Stimulated activated CD4-positive, alpha-beta T cell treated with anti-CD3 and anti-CD28 coated beads, Interleukin-1b, Interleukin-23, amount 100 ng/mL, for 24 hours (primary cell): ENCODE data around the gene ZNF441.
"Not testable (repeated sequence)": the region's sequence is repeated elsewhere in the genome, so short reads cannot be mapped to it uniquely, and the experiment has no call there.

ENCODE experiments used
- DNase-seq, 4 experiments: peaks; one replicate each; pipeline ENCODE4 v3.0.0-alpha.2; 2020; ENCODE audit warnings: low read depth in 4 of 4, low spot score in 1 of 4

Gene ZNF441

DNA sequence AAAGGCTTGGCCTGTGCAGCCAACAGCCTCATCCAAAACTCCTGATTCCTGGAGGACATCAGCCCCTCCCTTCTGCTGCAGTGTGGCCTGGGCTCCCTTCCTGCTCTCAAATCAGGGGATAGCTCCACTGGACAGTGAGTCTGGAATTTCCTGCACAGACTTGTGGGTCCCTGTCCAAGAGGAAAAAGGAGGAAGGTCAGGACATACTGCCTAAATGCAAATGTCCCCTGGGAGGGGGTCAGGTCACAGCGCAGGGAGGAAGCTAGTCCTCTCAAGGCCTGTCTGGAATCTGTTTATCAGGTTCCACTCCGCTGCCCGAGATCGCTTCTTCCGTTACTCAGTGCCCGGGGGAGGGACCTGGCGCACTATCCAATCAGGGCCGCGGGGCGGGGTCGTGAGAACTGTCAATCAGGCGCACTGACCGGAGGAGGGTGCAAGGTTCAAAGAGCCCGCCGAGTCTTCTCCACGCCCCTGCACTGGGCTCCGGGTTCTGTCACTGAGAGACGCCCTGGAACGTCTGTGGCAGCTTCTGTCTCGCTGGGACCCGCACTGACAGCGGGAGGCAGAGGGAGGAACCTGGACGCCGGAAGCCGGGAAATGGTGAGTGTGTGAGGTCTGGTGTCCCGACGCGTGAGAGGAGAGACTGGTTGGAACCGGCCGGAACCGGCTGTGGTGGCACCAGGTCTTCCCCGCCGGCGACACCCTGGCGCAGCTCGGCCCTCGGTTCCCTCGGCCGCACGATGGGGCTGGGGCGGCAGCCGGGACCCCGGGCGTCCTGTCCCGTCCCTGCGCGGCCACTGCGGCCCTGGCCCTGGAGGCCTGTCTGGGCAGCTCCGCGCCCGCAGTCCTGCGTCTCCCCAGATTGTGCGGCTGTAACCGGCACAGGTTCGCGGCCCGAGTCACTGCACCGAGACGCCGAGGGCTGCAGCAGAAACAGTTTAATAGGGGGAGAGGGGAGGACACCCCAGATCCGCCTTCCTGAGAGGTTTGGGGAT is at the start of gene ZNF441:
TSS of gene ZNF441 (plus strand) at position 404 of the 995 bp plus-strand sequence. CDS start at position 598, 194 bp downstream.
- peak; percentile 82 to 95 (median 92) for DNase-seq

DNA sequence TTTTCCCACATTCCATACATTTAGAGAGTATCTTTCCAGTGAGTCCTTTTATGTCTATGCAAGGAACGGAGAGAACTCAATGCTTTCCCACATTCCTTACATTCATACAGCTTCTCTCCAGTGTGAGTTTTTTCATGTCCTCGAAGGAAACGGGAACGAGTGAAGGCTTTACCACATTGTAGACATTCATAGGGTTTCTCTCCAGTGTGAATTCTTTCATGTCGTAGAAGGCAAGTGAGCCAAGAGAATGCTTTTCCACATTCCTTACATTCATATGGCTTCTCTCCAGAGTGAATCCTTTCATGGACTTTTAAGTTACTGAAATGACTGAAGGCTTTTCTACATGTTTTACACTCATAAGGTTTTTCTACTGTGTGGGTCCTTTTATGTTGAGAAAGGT is 45.1 kb upstream of the ZNF441 start:
- no peak for DNase-seq

DNA sequence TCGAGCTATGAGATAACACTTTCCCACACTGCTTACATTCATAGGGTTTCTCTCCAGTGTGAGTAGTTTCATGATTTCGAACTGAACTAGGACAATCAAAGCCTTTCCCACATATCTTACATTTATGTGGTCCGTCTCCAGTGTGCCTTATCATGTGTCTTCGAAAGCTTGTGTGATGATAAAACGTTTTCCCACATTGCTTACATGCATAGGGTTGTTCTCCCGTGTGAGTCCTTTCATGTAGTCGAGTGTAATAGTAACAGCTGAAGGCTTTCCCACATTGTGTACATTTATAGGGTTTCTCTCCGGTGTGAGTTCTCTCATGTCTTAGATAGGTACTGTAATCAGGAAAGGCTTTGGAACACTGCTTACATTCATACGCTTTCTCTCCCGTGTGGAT is 44.4 kb upstream of the ZNF441 start:
- no peak for DNase-seq

DNA sequence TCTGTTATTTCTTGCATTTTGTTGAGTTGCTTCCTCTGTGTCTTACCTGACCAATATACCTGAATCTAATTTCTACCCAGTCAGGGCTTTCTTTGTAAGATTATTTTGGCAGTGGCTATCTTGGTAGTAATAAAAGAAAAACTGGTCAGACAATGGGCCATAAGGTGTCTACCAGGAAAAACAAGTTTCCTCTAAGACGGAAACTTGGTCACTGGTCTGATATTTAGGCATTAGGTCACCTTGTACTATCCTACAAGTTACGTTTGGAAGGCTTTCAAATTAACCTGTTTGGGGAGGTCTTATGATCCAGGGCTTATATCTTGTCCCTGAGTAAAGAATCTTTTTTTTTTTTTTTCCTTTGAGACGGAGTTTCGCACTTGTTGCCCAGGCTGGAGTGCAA is 37.2 kb upstream of the ZNF441 start:
- DNase-seq, result no peak

DNA sequence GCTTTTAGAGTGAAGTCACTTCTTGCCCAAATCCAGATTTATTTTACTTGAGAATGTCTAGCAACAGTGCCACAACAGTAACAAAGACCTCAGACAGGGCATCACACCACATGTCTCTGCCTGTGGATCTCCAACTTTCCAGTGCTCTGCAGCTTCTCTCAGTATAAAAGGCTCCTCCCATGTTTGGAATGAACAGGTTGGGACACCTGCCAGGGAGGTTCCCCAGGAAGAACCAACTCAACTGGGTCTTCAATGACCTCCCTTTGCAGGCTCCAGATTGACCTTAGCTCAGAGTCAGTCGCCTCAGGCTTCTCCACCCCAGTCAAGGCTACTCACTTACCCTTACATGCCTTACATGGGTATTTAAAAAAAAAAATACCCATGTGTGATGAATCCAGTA is 31.4 kb upstream of the ZNF441 start:
- DNase-seq, result no peak

DNA sequence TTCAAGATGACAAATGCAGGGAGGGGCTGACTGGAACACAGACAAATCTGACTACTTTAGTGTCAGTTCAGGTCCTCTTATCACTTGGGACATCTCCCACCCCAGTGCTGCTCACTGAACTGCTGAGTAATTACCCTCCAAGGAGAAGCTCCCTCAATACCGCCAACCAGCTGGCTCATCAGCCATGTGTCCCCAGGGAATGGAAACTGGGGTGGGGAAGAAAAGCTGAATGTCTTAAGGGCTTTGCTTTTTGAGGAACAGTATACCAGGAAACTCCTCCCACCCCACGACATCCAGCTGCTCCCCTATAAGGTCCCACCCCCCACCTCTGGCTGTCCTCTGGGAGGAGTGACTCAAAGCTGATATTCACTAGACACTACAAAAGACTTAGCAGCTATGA is 30.1 kb upstream of the ZNF441 start:
- DNase-seq, result no peak

DNA sequence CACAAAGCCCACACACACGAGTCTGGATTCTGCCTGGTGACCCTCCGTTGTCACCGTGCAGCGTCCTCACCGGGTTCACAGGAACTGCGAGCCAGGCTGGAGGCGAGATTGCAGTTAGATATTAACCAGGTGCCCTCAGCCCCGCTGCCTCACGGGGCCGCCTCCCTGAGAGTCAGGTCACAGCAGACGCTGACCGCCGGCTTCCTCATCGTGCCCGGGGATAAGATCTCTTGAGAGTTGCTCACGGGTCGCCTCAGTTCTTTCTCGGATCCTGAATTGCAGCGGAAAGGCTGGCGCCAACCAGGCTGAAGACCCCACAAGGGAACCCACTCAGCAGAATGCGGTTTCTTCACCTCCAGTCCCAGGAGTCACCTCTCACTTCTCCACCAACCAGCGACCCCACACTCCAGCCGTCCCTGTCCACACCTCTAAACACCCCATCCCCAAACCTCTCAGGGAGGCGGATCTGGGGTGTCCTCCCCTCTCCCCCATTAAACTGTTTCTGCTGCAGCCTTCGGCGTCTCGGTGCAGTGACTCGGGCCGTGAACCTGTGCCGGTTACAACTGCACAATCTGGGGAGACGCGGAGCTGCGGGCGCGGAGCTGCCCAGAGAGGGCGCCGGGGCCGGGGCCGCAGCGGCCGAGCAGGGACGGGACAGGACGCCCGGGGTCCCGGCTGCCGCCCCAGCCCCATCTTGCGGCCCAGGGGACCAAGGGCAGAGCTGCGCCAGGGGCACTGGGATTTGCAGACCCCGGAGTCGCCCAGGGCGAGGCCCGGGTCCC is 28.6 kb upstream of the ZNF441 start:
- DNase-seq, result peak in 1 of 4 experiments; percentile 3

DNA sequence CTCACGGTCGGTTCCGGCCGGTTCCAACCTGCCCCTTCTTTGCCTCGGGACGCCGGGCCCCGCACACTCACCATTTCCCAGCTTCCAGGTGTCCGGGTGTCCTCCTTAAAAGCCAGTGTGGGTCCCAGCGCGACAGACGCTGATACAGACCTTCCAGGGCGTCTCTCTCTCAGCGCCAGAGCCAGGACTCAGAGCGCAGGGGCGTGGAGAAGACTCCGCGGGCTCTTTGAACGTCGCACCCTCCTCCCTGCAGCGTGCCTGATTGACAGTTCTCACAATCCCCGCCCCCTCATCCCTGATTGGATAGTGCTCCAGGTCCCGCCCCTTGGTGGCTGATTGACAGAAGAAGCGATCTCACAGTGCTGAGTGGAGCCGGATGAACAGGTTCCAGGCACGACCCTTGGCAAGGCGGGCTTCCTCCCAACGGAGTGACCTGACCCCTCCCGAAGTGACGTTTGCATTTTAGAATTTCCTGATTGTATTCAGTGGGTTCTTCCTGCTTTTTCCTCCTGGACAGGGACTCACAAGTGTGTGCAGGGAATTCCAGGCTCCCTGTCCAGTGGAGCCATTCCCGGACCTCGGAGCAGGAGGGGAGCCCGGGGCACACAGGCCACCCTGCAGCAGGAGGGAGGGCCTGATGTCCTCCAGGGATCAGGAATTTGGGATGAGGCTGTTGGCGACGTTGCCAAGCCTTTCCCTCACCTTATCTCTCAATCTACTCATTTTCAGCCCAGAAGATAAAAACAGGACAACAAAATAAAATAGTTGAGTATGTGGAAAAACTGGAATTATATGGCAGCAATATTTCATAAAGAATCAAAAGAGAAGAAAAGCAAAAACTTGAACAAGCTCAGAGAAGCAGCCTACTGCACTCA is 27.8 kb upstream of the ZNF441 start, which contains the start of gene ZNF823:
TSS of gene ZNF823 (minus strand) at position 201 of the 875 bp plus-strand sequence. CDS start at position 74, 127 bp downstream.
- DNase-seq, result peak; percentile 94 to 98 (median 96)

DNA sequence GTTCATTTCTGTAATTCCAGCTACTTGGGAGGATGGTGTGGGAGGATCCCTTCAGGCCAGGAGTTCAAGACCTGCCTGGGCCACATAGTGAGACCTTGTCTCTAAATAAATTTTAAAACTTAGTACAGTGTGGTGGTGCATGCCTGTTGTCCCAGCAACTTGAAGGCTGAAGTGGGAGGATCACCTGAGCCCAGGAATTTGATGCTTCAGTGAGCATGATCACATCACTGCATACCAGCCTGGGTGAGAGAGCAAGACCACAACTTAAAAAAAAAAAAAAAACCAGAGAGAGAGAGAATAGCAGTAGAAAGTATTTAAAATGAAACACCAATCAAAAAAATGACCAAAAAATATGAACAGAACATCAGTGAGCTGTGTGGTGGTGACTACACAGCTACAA is 20.9 kb upstream of the ZNF441 start:
- DNase-seq, result no peak

DNA sequence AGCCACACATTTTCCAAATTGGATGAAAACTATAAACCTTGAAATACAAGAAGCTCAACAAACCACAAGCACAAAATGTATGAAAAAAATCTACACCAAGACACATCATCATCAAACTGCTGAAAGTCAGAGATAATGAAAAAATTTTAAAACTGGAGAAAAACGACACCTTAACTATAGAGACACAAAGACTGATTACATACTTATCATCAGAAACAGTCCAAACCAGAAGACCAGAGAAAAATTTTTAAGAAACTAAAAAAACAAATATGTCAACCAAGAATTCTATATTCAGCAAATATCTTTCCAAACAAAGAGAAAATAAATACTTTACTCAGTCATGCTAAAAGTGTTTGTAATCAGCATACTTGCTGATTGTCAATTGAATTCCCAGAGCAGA is 19.5 kb upstream of the ZNF441 start:
- no peak for DNase-seq

DNA sequence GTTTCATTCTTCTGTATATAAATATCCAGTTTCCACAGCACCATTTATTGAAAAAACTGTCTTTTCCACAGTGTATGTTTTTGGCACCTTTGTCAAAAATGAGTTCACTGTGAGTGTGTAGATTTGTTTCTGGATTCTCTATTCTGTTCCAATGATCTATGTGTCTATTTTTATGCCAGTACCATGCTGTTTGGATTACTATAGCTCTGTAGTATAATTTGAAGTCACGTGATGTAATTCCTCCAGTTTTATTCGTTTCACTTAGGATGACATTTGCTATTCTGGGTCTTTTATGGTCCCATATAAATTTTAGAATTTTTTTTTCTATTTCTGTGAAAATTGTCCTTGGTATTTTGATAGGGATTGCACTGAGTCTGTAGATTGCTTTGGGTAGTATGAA is 17.0 kb upstream of the ZNF441 start:
- no peak for DNase-seq

DNA sequence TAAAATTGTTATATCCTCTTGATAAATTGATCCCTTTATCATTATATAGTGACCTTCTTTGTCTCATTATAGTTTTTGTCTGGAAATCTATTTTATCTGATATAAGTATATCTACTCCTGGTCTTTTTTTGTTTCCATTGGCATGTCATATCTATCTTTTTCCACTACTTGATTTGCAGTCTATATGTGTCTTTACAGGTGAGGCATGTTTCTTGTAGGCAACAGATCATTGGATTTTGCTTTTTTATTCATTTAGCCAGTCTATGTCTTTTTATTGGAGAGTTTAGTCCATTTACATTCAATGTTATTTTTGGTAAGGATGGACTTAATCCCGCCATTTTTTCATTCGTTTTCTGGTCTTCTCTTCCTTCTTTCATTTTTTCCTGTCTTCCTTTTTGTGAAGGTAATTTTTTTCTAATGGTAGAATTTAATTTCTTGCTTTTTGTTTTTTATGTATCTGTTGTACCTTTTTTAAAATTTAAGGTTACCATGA is 14.5 kb upstream of the ZNF441 start:
- DNase-seq, result no peak

DNA sequence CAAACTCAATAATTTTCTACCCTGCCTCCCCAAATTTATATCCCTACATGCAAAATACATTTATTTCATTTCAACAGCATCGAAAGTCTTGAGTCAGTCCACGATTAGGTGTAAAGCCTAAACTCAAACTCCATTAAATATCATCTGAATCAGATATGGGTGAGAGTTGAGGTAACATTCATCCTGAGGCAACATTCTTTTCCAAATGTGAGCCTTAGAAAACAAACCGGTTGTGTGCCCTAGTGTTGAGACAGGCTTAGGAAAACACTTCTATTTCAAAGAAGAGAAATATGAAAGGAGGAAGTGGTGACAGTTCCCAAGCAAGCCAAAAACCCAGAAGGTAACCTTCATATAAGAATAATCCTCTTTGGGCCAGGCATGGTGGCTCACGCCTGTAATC is 12.1 kb upstream of the ZNF441 start:
- DNase-seq, result no peak

DNA sequence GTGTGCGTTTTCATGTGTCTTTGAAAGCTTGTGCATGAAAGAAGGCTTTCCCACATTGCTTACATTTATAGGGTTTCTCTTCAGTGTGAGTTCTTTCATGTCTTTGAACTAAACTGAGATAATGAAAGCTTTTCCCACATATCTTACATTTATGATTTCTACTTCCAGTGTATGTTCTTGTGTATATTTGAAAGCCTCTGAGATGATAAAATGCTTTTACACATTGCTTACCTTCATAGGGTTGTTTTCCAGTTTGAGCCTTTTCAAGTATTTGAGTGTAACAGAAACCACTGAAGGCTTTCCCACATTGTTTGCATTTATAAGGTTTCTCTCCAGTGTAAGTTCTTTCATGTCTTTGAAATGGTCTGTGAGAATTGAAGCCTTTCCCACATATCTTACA is 9.8 kb upstream of the ZNF441 start:
- no peak for DNase-seq

DNA sequence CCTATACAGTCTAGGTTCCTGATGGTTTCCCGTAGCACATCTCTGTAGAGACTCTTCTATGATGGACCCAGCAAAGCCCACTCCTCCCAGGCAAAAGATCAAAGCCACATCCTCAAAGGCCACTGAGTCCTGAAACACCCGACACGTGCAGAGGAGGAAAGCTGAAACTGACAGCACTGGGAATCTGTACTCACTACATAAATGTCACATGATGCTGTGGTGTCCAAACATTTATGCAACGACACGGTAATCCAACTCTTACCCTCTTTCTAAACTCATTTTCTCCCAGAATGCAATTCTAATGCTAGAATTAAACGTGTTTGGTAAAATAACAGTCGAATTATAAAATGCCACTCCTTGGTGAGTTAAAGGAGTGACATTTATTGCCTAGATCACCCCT is 7.0 kb upstream of the ZNF441 start:
- DNase-seq, result no peak

DNA sequence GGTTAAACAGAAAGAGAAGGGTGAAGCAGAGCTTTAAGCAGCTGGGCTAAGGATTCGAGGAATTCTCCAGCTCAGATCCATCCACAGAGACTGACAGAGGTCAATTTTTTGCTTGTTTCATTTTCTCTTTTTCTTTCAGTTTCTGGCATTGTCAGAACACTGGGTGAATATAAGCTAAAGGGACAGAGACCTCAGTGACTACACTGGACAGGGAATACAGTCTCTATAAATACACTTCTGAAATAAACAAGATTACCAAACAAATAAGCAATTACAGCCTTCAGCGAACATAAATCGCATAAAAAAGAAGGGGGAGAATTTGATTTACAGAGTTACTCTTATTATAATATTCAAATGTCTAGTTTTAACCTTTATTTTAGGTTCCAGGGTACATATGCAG is 3.7 kb upstream of the ZNF441 start:
- DNase-seq, result no peak

DNA sequence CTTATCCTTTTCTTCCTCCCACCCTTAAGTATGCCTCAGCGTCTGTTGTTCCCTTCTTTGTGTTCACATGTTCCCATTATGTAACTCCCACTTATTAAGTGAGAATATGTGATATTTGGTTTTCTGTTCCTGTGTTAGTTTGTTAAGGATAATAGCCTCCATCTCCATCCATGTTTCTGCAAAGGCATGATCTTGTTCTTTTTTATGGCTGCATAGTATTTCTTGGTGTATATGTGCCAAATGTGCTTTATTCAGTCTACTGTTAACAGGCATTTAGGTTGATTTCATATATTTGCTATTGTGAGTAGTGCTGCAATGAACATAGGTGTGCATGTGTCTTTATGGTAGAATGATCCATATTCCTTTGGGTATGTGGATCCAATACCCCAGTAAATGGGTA is 3.2 kb upstream of the ZNF441 start:
- DNase-seq, result no peak

DNA sequence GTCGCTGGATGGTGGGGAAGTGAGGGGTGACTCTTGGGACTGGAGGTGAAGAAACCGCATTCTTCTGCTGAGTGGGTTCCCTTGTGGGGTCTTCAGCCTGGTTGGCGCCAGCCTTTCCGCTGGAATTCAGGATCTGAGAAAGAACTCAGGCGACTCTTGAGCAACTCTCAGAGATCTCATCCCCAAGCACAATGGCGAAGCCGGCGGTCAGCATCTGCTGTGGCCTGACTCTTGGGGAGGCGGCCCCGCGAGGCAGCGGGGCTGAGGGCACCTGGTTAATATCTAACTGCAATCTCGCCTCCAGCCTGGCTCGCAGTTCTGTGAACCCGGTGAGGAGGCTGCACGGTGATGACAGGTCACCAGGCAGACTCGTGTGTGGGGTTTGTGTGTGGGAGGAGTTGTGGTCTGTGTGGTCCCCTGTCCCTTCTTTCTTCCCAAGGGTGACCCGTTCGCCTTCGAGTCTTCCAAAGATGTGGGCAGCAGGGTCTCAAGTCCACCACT is 883 bp downstream of the ZNF441 start:
- DNase-seq, result peak in 1 of 4 experiments; percentile 13

DNA sequence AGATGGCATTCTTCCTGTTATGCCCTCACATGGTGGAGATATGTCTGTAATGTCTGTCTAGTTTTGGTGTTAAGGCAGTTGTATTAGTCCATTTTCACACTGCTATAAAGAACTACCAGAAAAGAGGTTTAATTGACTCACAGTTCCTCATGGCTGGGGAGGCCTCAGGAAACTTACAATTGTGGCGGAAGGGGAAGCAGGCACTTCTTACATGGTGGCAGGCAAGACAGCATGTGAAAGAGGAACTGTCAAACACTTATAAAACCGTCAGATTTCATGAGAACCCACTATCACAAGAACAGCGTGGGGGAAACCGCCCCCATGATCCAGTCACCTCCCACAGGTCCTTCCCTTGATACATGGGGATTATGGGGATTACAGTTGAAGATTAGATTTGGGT is 3.2 kb downstream of the ZNF441 start:
- DNase-seq, result no peak

DNA sequence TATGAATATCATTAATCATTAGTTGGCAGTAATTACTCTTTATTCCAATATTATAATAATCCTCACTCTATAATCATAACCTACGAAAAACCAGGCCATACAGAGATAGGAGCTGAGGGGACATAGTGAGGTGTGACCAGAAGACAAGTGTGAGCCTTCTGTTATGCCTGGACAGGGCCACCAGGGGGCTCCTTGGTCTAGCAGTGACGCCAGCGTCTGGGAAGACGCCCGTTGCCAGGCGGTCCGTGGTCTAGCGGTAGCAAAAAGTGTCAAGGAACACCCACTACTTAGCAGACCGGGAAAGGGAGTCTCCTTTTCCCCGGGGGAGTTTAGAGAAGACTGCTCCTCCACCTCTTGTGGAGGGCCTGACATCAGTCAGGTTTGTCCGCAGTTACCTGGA is 4.7 kb downstream of the ZNF441 start:
- not testable (repeated sequence) for DNase-seq

DNA sequence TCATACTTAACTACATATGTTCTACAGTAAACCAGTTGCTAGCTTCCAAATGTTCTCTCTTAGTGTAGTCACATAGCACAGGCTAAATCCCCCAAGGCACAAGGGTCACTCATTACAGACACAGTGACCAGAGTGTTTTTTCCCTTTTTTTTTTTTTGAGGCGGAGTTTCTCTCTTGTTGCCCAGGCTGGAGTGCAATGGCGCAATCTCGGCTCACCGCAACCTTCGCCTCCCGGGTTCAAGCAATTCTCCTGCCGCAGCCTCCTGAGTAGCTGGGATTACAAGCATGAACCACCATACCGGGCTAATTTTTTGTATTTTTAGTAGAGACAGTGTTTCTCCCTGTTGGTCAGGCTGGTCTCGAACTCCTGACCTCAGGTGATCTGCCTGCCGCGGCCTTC is 9.9 kb downstream of the ZNF441 start:
- not testable (repeated sequence) for DNase-seq
